ENCODE data around the gene LIG4.
A peak's percentile ranks its signal among the peaks of the same experiment; 100 is the strongest.

LIG4 gene

GRCh38 chr13:108178078-108178477 is 37.3 kb downstream of the LIG4 start:
- H3K4me3 ChIP-seq (ENCODE audit: low read depth, low read length) = no peak overlapping the region
- in situ Hi-C loops (cut with HindIII; ENCODE audit: low sequenced_read_pairs) = no loop called here
- TF ChIP-seq, protein P1, sequence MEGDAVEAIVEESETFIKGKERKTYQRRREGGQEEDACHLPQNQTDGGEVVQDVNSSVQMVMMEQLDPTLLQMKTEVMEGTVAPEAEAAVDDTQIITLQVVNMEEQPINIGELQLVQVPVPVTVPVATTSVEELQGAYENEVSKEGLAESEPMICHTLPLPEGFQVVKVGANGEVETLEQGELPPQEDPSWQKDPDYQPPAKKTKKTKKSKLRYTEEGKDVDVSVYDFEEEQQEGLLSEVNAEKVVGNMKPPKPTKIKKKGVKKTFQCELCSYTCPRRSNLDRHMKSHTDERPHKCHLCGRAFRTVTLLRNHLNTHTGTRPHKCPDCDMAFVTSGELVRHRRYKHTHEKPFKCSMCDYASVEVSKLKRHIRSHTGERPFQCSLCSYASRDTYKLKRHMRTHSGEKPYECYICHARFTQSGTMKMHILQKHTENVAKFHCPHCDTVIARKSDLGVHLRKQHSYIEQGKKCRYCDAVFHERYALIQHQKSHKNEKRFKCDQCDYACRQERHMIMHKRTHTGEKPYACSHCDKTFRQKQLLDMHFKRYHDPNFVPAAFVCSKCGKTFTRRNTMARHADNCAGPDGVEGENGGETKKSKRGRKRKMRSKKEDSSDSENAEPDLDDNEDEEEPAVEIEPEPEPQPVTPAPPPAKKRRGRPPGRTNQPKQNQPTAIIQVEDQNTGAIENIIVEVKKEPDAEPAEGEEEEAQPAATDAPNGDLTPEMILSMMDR (IDR thresholded peaks at IDR 0.05; ENCODE audit: low read depth, low read length) = no peak
- no peak for DNase-seq (ENCODE audit: low read depth, low spot score)

DNA sequence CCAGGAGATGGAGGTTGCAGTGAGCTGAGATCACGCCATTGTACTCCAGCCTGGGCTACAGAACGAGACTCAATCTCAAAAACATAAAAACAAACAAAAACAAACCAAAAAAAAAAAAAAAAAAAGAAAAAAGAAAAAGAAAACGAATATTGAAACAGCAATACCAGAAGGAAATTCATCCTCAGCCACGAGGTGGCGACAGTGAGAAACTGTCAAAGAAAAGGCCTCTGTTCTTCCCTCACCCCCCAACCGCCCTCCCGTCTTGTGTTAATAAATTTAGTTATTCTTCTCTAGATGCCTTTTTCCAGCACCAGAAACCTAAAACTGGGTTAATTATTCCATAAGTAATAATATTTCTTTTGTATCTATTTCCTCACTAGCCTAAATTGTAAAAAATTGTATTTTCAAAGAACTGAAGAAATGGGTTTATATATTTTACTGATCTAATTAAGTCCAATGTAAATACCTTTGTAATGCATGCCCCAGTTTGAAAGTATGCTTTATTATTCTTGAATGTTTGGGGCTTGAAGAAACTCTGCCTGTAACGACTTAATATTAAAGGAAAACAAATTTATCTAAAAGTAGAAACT is 38.6 kb downstream of the LIG4 start:
- DNase-seq (ENCODE audit: low read depth, low spot score) = no peak
- H3K4me3 ChIP-seq (ENCODE audit: low read depth, low read length) = no peak overlapping the region
- TF ChIP-seq, protein P1 (IDR thresholded peaks at IDR 0.05; ENCODE audit: low read depth, low read length) = peak; percentile 45
- in situ Hi-C loops (cut with HindIII; ENCODE audit: low sequenced_read_pairs) = no loop called here

DNA sequence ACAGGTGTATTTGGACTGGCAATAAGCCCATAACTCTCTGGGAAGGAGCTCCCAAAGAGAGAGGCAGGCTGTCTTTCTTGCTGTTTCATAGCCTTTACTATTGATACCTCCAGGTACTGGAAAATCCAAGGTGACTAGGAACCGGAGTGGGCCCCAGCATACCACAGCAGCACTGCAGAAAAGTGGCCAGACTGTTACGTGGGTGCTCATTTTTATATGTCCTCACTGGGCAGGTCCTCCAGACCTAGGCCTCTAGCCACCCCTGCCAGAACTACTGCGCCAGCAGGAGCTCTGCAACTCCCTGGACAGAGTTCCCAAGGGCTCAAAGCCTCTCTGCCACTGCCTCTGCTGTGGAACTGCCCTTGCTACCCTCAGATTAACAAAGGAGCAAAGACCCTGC is 46.4 kb downstream of the LIG4 start:
- in situ Hi-C loops (cut with HindIII; ENCODE audit: low sequenced_read_pairs) = no loop called here
- TF ChIP-seq, protein P1 (IDR thresholded peaks at IDR 0.05; ENCODE audit: low read depth, low read length) = no peak
- DNase-seq (ENCODE audit: low read depth, low spot score) = no peak
- no peak overlapping the region for H3K4me3 ChIP-seq (ENCODE audit: low read depth, low read length)

DNA sequence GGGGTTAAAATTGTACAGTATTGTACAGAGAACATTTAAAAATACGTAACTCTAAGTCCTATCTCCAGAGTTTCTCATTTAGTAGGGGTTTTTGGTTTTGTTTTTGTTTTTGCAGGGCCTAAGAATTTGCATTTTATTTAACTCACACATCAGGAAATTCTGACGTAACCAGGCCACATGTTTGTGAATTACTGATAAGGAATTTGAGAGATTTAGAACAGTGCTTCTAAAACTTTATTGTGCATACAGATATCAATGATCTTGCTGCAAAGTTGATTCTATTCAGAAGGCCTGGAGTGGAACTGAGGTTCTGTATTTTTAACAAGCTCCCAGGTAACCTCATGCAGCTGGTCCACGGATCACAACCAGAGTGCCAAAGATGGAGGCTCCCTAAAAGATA is 49.3 kb downstream of the LIG4 start:
- TF ChIP-seq, protein P1 (IDR thresholded peaks at IDR 0.05; ENCODE audit: low read depth, low read length) = no peak
- no peak overlapping the region for H3K4me3 ChIP-seq (ENCODE audit: low read depth, low read length)
- in situ Hi-C loops (cut with HindIII; ENCODE audit: low sequenced_read_pairs) = no loop called here
- no peak for DNase-seq (ENCODE audit: low read depth, low spot score)

GRCh38 chr13:108158746-108159145 is 56.6 kb downstream of the LIG4 start:
- TF ChIP-seq, protein P1 (IDR thresholded peaks at IDR 0.05; ENCODE audit: low read depth, low read length) = no peak
- in situ Hi-C loops (cut with HindIII; ENCODE audit: low sequenced_read_pairs) = no loop called here
- no peak overlapping the region for H3K4me3 ChIP-seq (ENCODE audit: low read depth, low read length)
- no peak for DNase-seq (ENCODE audit: low read depth, low spot score)
